Diencephalon (tissue), 1 donor: ENCODE data around the gene MKX. TPM values are rescaled to one million over a fixed set of nuclear protein-coding genes. Genes with fewer than 3 reads are reported as not detected.

Experiments used
- small RNA-seq: library from RNA; depleted of rRNA; stranded (forward); fragments of <200 nt; gene quantifications from one replicate; pipeline ENCODE3, GENCODE V24; 2014
- total RNA-seq: library from RNA; depleted of rRNA; stranded (reverse); fragments of >200 nt; gene quantifications from one replicate; pipeline ENCODE4 v1.2.3, GENCODE V29; 2014

MKX gene
- 3.2 TPM for total RNA-seq

GRCh38 chr10:27745732-27746396, at the start of gene MKX:
Gene MKX, minus strand, starts transcription at chr10:27745819. Its CDS starts 2,404 bp downstream, at chr10:27743415.

Small RNA genes within 50 kb of the gene (small RNA-seq; reads per million reads assigned to genes)
- not detected for gene RN7SKP132

Other genes with a start within 250 kb of the MKX start
- gene RAB18, start 241.5 kb downstream of the MKX start, total RNA-seq: 149 TPM